ENCODE results near the gene USP6NL.

Gene USP6NL

DNA sequence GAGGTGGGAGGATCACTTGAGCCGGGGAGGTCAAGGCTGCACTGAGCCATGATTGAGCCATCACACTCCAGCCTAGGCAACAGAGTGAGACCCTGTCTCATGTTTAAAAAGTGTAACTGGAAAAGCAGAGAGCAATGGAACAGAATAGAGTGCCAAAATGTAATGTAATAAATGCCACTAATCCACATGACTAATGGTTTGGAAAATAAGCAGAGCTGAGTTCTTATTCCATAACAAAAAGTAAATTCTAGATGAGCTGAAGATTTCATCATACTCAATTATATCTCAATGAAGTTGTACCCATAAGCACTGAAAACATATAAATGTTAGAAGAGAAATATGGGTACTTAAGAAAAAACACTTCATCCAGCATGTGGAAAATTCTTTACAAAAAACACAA is 132.6 kb downstream of the USP6NL start:
- DNase-seq = no peak

DNA sequence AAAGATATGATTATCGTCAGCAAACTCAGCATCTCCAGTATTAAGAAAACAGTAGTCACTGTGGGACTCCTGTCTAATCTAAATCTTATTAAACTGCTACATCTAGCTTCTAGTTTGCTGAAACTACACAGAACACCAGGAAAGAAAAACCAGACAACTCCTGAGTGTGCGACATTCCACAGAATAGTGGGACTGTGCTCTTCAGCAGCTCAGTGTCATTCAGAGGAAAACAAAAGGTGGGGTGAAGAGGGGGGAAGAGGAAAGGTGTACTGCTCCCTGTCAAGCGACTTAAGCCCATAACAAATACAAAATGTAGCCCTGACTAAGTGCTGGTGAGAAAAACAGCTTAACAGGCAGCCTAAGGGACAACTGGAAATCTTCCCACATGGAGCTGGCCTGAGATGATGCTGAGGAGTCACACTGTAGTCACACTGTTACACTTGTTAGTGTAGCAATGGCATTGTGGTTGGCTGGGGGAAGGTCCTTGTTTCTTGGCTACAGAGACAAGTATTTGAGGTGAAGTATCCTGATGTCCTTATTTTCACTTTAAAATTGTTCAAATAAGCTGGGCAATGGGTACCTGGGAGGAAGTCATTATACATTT is 135.5 kb downstream of the USP6NL start:
- no peak for DNase-seq

DNA sequence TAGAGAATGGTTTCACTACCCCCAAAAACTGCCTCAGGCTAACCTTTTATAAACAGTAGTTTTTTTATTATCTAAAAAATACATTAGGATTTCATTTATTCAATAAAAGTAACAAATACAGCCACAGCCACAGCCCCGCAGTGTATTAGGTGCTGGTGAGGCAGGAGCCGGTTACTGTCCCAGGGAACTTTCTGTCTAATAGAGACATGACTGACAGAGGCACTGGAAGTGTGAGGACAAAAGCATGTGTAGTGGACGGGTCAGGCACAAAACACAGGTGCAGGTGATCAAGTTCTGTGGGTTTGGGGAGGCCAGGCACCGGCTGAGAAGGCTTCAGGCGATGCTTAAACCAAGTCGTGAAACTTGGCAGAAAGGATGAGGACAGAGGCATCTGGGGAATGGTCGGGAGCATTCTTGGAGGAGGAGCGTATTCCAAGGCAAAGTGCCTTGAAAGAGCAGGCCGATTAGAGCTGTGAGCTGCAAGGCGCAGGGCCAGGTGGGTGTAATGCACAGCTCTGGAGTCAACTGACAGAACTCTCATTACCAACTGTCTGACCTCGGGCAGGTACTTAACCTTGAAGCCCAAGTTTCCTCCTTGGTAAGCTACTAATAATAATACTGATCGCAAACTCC is 138.2 kb downstream of the USP6NL start:
- DNase-seq = no peak

GRCh38 chr10:11472158-11472753 is 139.2 kb downstream of the USP6NL start:
- peak; percentile 24 to 66 (median 50) for DNase-seq

GRCh38 chr10:11469575-11470391 is 141.7 kb downstream of the USP6NL start:
- DNase-seq = no peak

DNA sequence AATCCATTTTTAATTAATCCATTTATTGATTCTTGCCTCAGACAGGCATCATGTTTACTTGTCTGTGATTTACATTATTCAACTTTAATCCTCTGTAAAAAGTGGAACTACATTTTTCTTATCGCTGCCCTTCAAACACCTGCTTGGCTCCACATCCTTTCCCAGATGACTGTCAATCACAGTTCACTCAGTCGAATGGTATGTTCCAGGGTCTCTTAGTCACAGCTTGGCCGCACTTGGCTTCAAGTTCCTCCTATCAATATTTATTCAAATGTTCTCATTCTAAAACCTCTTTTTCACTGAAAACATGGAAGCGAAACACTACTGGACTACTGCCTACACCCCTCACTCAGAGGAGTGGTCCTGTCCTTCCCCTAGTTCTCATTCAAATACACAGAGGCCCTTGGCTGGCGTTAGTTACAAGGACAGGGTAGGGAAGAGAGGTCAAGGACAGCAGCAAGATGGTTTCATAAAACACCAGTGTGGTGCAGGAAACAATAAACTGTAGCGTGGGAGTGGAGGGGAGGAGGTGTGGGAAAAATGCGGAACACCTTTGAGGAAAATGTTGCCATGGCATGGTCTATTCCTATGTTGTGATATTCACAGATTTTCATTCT is 143.2 kb downstream of the USP6NL start:
- no peak for DNase-seq

DNA sequence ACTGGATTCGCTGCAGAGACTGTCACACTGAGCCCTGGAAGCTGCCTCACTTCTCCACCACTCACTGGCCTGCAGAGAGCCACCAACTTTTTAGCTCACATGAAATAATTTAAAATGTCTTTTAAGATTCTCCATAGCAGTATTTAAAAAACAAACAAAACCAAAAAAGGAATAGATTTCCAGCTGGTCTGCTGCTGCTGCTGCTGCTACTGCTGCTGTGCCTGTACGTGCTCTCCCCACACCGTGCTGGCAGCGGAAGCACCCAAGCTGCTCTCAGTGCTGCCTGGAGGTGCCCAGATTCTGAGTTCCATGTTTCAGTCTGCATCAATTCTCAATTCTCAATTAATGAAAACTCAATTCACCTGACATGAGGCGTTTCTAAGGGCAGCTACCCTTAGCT is 146.0 kb downstream of the USP6NL start:
- DNase-seq = no peak

DNA sequence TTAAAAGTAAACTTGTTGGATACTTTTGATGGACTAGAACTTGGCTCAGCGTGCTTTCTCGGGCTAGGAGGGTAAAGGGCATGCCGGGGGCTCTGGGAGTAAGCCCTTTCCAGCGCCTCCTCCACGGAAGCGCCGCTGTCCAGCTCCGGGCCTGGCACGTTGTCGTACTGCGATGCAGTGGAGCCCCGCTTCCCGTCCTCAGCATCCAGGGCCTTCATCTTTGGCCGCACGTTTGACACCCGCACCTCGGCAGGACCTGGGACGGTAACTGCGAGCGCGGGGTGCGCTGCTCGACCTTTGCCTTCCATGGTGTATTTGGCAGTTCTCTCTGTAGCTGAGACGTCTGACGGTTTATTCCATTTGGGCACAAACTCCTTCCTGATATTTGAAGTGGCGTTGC is 148.3 kb downstream of the USP6NL start:
- no peak for DNase-seq

DNA sequence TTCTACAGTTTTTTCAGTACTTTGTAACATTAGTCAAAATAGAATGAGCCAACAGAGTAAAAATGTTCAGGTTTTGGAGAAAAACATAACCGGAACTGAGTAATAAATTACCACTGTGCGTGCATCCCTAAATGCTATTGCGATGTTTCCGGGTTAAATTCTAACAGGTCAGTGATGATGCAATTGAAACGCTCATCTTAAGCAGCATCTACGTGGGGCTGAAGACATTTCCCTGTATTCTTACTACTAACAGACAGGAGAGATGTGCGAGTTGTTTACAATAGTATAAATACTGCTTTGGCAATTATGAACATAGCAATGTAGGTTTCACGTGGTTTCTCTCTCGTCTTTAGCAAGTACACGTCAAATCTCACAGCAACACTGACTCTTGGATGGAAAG is 149.4 kb downstream of the USP6NL start:
- DNase-seq = no peak

DNA sequence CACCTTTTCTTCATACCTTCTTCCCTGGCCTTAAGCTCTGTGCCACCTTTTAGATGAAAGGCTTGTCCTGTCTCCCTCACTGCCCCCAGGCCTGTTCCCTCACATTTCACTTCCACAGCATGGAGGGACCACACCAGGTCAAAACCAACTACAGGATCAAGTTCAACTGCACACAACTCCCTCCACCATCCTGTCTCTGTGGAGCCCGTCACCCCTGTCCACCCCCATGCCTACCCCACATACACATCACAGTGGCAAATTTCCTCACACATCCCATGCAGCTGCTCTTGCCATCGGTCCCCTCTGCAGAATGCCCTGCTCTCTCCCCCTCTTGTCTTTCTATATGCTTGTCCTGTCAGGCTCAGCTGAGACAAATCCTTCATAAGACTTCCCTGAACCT is 154.1 kb downstream of the USP6NL start:
- DNase-seq = no peak

- no peak for DNase-seq
These were observed 156.4 kb downstream of the USP6NL start for GRCh38 chr10:11454958-11455566.

DNA sequence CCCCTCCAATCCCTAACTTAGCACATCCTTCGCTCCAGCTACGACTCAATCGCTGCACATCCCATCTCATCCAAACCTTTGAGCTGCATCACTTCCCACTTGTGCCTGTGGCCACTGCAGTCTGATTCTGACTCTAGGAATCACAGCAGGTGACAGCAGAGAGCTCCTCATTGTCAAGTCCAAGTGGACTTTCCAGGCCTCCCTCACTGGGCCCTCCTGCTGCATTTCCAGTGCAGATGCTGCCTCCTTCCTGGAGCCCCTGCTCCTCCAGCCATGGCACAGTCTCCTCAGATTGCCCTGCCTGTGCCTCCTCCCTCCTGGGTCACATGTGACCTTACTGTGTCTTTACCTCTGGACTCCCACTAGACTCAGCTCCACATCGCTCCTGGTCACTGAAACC is 157.3 kb downstream of the USP6NL start:
- DNase-seq = no peak

GRCh38 chr10:11451640-11452260 is 159.7 kb downstream of the USP6NL start:
- no peak for DNase-seq

- no peak for DNase-seq
These were observed 161.0 kb downstream of the USP6NL start for GRCh38 chr10:11450427-11450826.

GRCh38 chr10:11449761-11450160 is 161.7 kb downstream of the USP6NL start:
- DNase-seq = no peak

GRCh38 chr10:11448545-11449244 is 162.8 kb downstream of the USP6NL start:
- DNase-seq = peak in 1 of 5 experiments; percentile 27

DNA sequence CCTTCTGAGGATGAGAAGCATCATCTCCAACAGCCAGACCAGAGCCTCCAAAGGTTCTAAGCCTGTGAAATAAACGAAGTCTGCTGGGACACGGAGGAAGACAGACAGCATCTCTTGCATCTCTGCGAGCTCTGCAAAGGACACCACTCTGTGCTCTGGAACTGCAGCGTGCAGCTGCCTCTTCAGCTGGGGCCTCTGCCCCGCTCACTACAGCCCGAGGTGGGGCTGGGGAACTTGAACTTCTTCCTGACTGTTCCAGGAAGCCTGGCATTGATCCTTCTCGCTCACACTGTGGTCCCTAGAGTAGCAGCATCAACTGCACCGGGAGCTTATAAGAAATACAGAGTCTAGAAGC is 163.3 kb downstream of the USP6NL start:
- DNase-seq = peak in 1 of 5 experiments; percentile 31

GRCh38 chr10:11447586-11447985 is 163.9 kb downstream of the USP6NL start:
- DNase-seq = no peak

- DNase-seq = no peak
These were observed 164.6 kb downstream of the USP6NL start for GRCh38 chr10:11446864-11447263.

GRCh38 chr10:11446133-11446532 is 165.3 kb downstream of the USP6NL start:
- no peak for DNase-seq

GRCh38 chr10:11444531-11445228 is 166.8 kb downstream of the USP6NL start:
- DNase-seq = no peak

Measured in T-helper 2 cell (primary cell).